Measurements from ENCODE around the gene KLF16. TPM values are rescaled to one million over a fixed set of nuclear protein-coding genes. Genes with fewer than 3 reads are reported as not detected.

Gene KLF16
- total RNA-seq, 1 experiment from 2014 or later = 64.0 TPM

DNA sequence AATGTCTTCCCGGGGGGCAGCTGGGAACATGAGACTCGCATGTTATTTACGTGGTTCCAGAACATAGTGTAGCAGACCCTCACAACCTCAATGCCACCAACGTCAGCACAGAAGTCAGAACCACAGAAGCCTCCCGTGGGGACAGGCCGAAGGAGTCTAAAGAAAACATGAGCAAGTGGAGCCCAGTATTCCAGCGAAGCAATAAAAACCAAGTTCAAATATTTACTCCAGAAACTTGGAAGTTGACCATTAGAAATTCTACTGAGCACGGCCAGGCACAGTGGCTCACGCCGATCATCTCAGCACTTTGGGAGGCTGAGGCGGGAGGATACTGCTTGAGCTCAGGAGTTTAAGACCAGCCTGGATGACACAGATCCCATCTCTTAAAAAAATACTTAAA is 33.4 kb downstream of the KLF16 start:
- Mint-ChIP-seq H3K9me3 (no peaks in the 10 kb centered on the region), H3K4me3 (no peak overlapping the region), H3K27me3 (ENCODE audit: low read depth) (no peaks in the 10 kb centered on the region), H3K4me1 (peaks cover 4% of the 10 kb centered on the region; the same call in 1 of the 2 replicates), H3K27ac (no peak overlapping the region), H3K36me3 (peaks cover 4% of the 10 kb centered on the region)
- ChIA-PET CTCF (interaction anchor here (1.3 to 4.9 kb wide), 2 partner anchors 7 to 62 kb away, joined by 3 to 216 read pairs; no protein-coding TSS in a partner anchor), POLR2A (no interaction called here)
- DNase-seq (ENCODE audit: low spot score) (no peak), ATAC-seq (no peak)
- TF ChIP-seq, protein P1, sequence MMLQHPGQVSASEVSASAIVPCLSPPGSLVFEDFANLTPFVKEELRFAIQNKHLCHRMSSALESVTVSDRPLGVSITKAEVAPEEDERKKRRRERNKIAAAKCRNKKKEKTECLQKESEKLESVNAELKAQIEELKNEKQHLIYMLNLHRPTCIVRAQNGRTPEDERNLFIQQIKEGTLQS (CRISPR knock-in tag; conservative IDR thresholded peaks at IDR 0.05) = no peak
- TF ChIP-seq FOXJ3 (CRISPR knock-in tag; IDR thresholded peaks at IDR 0.05; ENCODE audit: borderline replicate concordance) (no peak), ATF1 (CRISPR knock-in tag; IDR thresholded peaks at IDR 0.05) (no peak), GRHL2 (CRISPR knock-in tag; IDR thresholded peaks at IDR 0.05; ENCODE audit: insufficient replicate concordance, severe bottlenecking) (no peak), GABPB1 (CRISPR knock-in tag; IDR thresholded peaks at IDR 0.05) (no peak), NFYB (CRISPR knock-in tag; conservative IDR thresholded peaks at IDR 0.05; ENCODE audit: low read depth) (no peak)

DNA sequence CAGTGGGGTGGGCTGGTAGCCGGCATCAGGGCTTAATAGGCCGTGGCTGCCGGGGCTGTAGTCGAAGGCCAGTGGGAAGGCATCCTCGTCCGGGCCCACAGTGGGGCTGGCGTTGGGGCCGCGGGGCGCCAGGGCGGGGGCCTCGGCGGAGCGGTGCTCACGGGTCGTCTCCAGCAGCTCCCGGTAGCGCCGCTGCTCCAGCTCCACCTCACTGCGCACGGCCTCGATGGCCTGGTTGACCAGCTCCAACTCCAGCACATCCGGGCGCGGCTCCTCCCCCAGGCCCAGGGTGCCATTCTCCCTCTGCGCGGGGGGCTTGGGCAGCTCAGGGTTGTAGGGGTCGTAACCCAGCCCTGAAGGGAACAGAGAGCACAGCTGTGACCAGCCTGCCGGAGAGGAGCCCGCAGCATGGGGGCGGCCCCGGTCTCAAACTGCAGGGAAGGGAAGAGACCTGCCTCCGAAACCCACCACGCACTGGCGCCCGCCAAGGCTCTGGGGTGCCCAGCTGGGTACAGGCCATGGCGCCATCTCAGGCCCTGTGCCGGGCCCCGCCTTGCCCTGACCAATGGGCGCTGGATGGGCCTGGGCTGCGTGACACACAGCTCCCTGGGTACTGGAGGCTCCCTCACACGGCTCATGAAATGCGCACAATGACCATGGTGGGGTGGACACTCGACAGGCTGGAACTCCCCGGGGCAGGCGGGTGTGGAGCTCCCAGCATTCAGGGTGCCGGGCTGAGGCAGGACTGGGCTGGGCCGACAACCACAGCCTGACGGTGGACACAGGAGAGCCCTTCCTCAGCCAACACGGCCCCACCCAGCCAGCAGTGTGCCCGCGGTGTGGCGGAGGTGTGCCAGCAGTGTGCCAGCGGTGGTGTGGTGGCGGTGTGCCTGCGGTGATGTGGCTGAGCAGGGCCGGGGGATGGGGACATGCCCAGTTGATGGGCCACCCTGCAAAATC is 34.8 kb downstream of the KLF16 start:
- DNase-seq (ENCODE audit: low spot score) = no peak
- Mint-ChIP-seq H3K27ac (no peak overlapping the region), H3K27me3 (ENCODE audit: low read depth) (no peaks in the 10 kb centered on the region), H3K36me3 (peaks cover 8% of the 10 kb centered on the region), H3K9me3 (no peaks in the 10 kb centered on the region), H3K4me1 (peaks cover 6% of the 10 kb centered on the region; the same call in 1 of the 2 replicates), H3K4me3 (no peak overlapping the region)
- CTCF ChIA-PET = interaction anchor here (0.8 to 4.9 kb wide), 9 partner anchors 8 to 282 kb away, joined by 3 to 216 read pairs (median 4); no protein-coding TSS in a partner anchor
- TF ChIP-seq ELF4 (CRISPR knock-in tag; IDR thresholded peaks at IDR 0.05; ENCODE audit: low read depth) (no peak), SOX15 (CRISPR knock-in tag; IDR thresholded peaks at IDR 0.05) (no peak), MLX (CRISPR knock-in tag; IDR thresholded peaks at IDR 0.05) (no peak), ZNF138 (CRISPR knock-in tag; conservative IDR thresholded peaks at IDR 0.05) (no peak), CDX4 (CRISPR knock-in tag; IDR thresholded peaks at IDR 0.05; ENCODE audit: borderline replicate concordance) (no peak), ZSCAN18 (CRISPR knock-in tag; IDR thresholded peaks at IDR 0.05) (no peak), SMAD4 (CRISPR knock-in tag; IDR thresholded peaks at IDR 0.05) (no peak), USF2 (CRISPR knock-in tag; IDR thresholded peaks at IDR 0.05) (no peak), ZNF396 (CRISPR knock-in tag; IDR thresholded peaks at IDR 0.05; ENCODE audit: borderline replicate concordance) (no peak), FOXK1 (CRISPR knock-in tag; IDR thresholded peaks at IDR 0.05) (no peak), GABPB1 (CRISPR knock-in tag; IDR thresholded peaks at IDR 0.05) (no peak), AFF4 (CRISPR knock-in tag; IDR thresholded peaks at IDR 0.05; ENCODE audit: borderline replicate concordance) (no peak), ZNF121 (CRISPR knock-in tag; IDR thresholded peaks at IDR 0.05) (no peak), ZBTB21 (CRISPR knock-in tag; IDR thresholded peaks at IDR 0.05; ENCODE audit: borderline replicate concordance) (no peak), ZMAT4 (CRISPR knock-in tag; IDR thresholded peaks at IDR 0.05) (no peak)
- TF ChIP-seq, protein P2, sequence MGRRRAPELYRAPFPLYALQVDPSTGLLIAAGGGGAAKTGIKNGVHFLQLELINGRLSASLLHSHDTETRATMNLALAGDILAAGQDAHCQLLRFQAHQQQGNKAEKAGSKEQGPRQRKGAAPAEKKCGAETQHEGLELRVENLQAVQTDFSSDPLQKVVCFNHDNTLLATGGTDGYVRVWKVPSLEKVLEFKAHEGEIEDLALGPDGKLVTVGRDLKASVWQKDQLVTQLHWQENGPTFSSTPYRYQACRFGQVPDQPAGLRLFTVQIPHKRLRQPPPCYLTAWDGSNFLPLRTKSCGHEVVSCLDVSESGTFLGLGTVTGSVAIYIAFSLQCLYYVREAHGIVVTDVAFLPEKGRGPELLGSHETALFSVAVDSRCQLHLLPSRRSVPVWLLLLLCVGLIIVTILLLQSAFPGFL (CRISPR knock-in tag; IDR thresholded peaks at IDR 0.05; ENCODE audit: borderline replicate concordance) = no peak
- no peak for ATAC-seq
- POLR2A ChIA-PET = interaction anchor here (0.7 to 1.8 kb wide), 3 partner anchors 9 to 60 kb away, joined by 3 to 5 read pairs (median 4); no protein-coding TSS in a partner anchor

Measured in WTC11 (cell line).